ENCODE measurements around the gene CCDC51.

CCDC51 gene

DNA sequence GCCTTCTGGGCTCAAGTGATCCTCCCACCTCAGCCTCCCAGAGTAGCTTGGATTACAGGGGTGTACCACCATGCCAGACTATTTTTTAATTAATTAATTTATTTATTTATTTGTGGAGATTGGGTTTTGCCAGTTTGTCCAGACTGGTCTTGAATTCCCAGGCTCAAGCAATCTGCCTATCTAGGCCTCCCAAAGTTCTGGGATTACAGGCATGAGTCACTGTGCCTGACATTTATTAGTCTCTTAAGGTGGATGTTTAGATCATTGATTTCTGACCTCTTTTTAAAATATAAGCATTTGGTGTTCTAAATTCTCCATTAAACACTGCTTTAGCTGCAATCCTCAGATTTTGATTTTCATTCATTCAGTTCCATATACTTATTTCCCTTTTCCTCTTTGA is 52.3 kb downstream of the CCDC51 start:
- no peak for DNase-seq (ENCODE audit: extremely low read depth in 1 of 2, low read depth in 1 of 2)
